ENCODE results near the gene SOWAHC.
A peak's percentile ranks its signal among the peaks of the same experiment; 100 is the strongest.
"Not testable (repeated sequence)": the region's sequence is repeated elsewhere in the genome, so short reads cannot be mapped to it uniquely, and the experiment has no call there.

The SOWAHC gene

GRCh38 chr2:109638795-109639194, 24.6 kb downstream of the SOWAHC start:
- Histone ChIP-seq H3K4me3 (ENCODE audit: low read length) (no peak overlapping the region), H3K4me1 (ENCODE audit: control insufficient read depth, insufficient read depth, low read length) (no peaks in the 10 kb centered on the region), H3K27me3 (ENCODE audit: control insufficient read depth, insufficient read depth, low read length) (no peaks in the 10 kb centered on the region), H3K9ac (ENCODE audit: low read length) (no peak overlapping the region), H3K27ac (ENCODE audit: low read depth, low read length) (no peak overlapping the region), H3K36me3 (ENCODE audit: control insufficient read depth, insufficient read depth, low read length) (no peaks in the 10 kb centered on the region)

GRCh38 chr2:109640000-109640399, 25.8 kb downstream of the SOWAHC start:
- H3K4me3 ChIP-seq (ENCODE audit: low read length); H3K36me3 ChIP-seq (ENCODE audit: control insufficient read depth, insufficient read depth, low read length); H3K9ac ChIP-seq (ENCODE audit: low read length); H3K27ac ChIP-seq (ENCODE audit: low read depth, low read length); H3K27me3 ChIP-seq (ENCODE audit: control insufficient read depth, insufficient read depth, low read length); H3K4me1 ChIP-seq (ENCODE audit: control insufficient read depth, insufficient read depth, low read length): not testable (repeated sequence)

- H3K36me3 ChIP-seq (ENCODE audit: control insufficient read depth, insufficient read depth, low read length): no peaks in the 10 kb centered on the region
These were observed 30.6 kb downstream of the SOWAHC start for GRCh38 chr2:109644571-109645275.

GRCh38 chr2:109645412-109646184, 31.4 kb downstream of the SOWAHC start:
- H3K9ac ChIP-seq (ENCODE audit: low read length): no peak overlapping the region
- H3K4me1 ChIP-seq (ENCODE audit: control insufficient read depth, insufficient read depth, low read length): peaks cover 5% of the 10 kb centered on the region
- H3K27me3 ChIP-seq (ENCODE audit: control insufficient read depth, insufficient read depth, low read length): no peaks in the 10 kb centered on the region
- no peaks in the 10 kb centered on the region for H3K36me3 ChIP-seq (ENCODE audit: control insufficient read depth, insufficient read depth, low read length)
- H3K4me3 ChIP-seq (ENCODE audit: low read length): no peak overlapping the region
- H3K27ac ChIP-seq (ENCODE audit: low read depth, low read length): no peak overlapping the region

More at GRCh38 chr2:109644571-109645275, 30.6 kb downstream of the SOWAHC start:
- H3K4me3 ChIP-seq (ENCODE audit: low read length): no peak overlapping the region
- H3K27ac ChIP-seq (ENCODE audit: low read depth, low read length): peak overlapping the region; percentile 25
- no peaks in the 10 kb centered on the region for H3K27me3 ChIP-seq (ENCODE audit: control insufficient read depth, insufficient read depth, low read length)
- peaks cover 5% of the 10 kb centered on the region for H3K4me1 ChIP-seq (ENCODE audit: control insufficient read depth, insufficient read depth, low read length)
- H3K9ac ChIP-seq (ENCODE audit: low read length): no peak overlapping the region

GRCh38 chr2:109646961-109647360, 32.8 kb downstream of the SOWAHC start:
- no peak overlapping the region for H3K4me3 ChIP-seq (ENCODE audit: low read length)
- no peaks in the 10 kb centered on the region for H3K36me3 ChIP-seq (ENCODE audit: control insufficient read depth, insufficient read depth, low read length)
- no peak overlapping the region for H3K9ac ChIP-seq (ENCODE audit: low read length)
- H3K27me3 ChIP-seq (ENCODE audit: control insufficient read depth, insufficient read depth, low read length): no peaks in the 10 kb centered on the region
- no peak overlapping the region for H3K27ac ChIP-seq (ENCODE audit: low read depth, low read length)
- H3K4me1 ChIP-seq (ENCODE audit: control insufficient read depth, insufficient read depth, low read length): peaks cover 5% of the 10 kb centered on the region

- no peak overlapping the region for H3K27ac ChIP-seq (ENCODE audit: low read depth, low read length)
- peaks cover 5% of the 10 kb centered on the region for H3K4me1 ChIP-seq (ENCODE audit: control insufficient read depth, insufficient read depth, low read length)
- no peak overlapping the region for H3K4me3 ChIP-seq (ENCODE audit: low read length)
- no peaks in the 10 kb centered on the region for H3K27me3 ChIP-seq (ENCODE audit: control insufficient read depth, insufficient read depth, low read length)
- no peaks in the 10 kb centered on the region for H3K36me3 ChIP-seq (ENCODE audit: control insufficient read depth, insufficient read depth, low read length)
- no peak overlapping the region for H3K9ac ChIP-seq (ENCODE audit: low read length)
These were observed 33.5 kb downstream of the SOWAHC start for GRCh38 chr2:109647636-109648035.

- Histone ChIP-seq H3K27me3 (ENCODE audit: control insufficient read depth, insufficient read depth, low read length) (no peaks in the 10 kb centered on the region), H3K4me1 (ENCODE audit: control insufficient read depth, insufficient read depth, low read length) (peaks cover 5% of the 10 kb centered on the region), H3K36me3 (ENCODE audit: control insufficient read depth, insufficient read depth, low read length) (no peaks in the 10 kb centered on the region), H3K4me3 (ENCODE audit: low read length) (no peak overlapping the region), H3K9ac (ENCODE audit: low read length) (no peak overlapping the region), H3K27ac (ENCODE audit: low read depth, low read length) (no peak overlapping the region)
These were observed 33.9 kb downstream of the SOWAHC start for GRCh38 chr2:109648041-109648527.

- Histone ChIP-seq H3K9ac (ENCODE audit: low read length) (no peak overlapping the region), H3K4me1 (ENCODE audit: control insufficient read depth, insufficient read depth, low read length) (no peaks in the 10 kb centered on the region), H3K36me3 (ENCODE audit: control insufficient read depth, insufficient read depth, low read length) (no peaks in the 10 kb centered on the region), H3K27me3 (ENCODE audit: control insufficient read depth, insufficient read depth, low read length) (no peaks in the 10 kb centered on the region), H3K27ac (ENCODE audit: low read depth, low read length) (no peak overlapping the region), H3K4me3 (ENCODE audit: low read length) (no peak overlapping the region)
These were observed 35.9 kb downstream of the SOWAHC start for GRCh38 chr2:109649736-109650695.

GRCh38 chr2:109654326-109655050, 40.3 kb downstream of the SOWAHC start:
- Histone ChIP-seq H3K36me3 (ENCODE audit: control insufficient read depth, insufficient read depth, low read length) (no peaks in the 10 kb centered on the region), H3K4me3 (ENCODE audit: low read length) (no peak overlapping the region), H3K9ac (ENCODE audit: low read length) (no peak overlapping the region), H3K27ac (ENCODE audit: low read depth, low read length) (no peak overlapping the region), H3K4me1 (ENCODE audit: control insufficient read depth, insufficient read depth, low read length) (no peaks in the 10 kb centered on the region), H3K27me3 (ENCODE audit: control insufficient read depth, insufficient read depth, low read length) (no peaks in the 10 kb centered on the region)

GRCh38 chr2:109655287-109655686, 41.1 kb downstream of the SOWAHC start:
- no peak overlapping the region for H3K9ac ChIP-seq (ENCODE audit: low read length)
- no peak overlapping the region for H3K4me3 ChIP-seq (ENCODE audit: low read length)
- H3K4me1 ChIP-seq (ENCODE audit: control insufficient read depth, insufficient read depth, low read length): no peaks in the 10 kb centered on the region
- H3K27me3 ChIP-seq (ENCODE audit: control insufficient read depth, insufficient read depth, low read length): no peaks in the 10 kb centered on the region
- no peak overlapping the region for H3K27ac ChIP-seq (ENCODE audit: low read depth, low read length)
- H3K36me3 ChIP-seq (ENCODE audit: control insufficient read depth, insufficient read depth, low read length): no peaks in the 10 kb centered on the region

GRCh38 chr2:109659396-109660045, 45.4 kb downstream of the SOWAHC start:
- H3K9ac ChIP-seq (ENCODE audit: low read length): no peak overlapping the region
- peaks cover 2% of the 10 kb centered on the region for H3K4me1 ChIP-seq (ENCODE audit: control insufficient read depth, insufficient read depth, low read length)
- H3K36me3 ChIP-seq (ENCODE audit: control insufficient read depth, insufficient read depth, low read length): no peaks in the 10 kb centered on the region
- H3K27me3 ChIP-seq (ENCODE audit: control insufficient read depth, insufficient read depth, low read length): no peaks in the 10 kb centered on the region
- no peak overlapping the region for H3K27ac ChIP-seq (ENCODE audit: low read depth, low read length)
- no peak overlapping the region for H3K4me3 ChIP-seq (ENCODE audit: low read length)

All from rectal smooth muscle tissue (tissue), 1 donor.